Cerebellar cortex (tissue), 1 donor: Measurements from ENCODE around the gene TK2.

Experiments
- DNase-seq: peaks from one replicate; pipeline ENCODE4 v3.0.0-alpha.2; 2015; ENCODE audit warnings: low spot score

The TK2 gene

DNA sequence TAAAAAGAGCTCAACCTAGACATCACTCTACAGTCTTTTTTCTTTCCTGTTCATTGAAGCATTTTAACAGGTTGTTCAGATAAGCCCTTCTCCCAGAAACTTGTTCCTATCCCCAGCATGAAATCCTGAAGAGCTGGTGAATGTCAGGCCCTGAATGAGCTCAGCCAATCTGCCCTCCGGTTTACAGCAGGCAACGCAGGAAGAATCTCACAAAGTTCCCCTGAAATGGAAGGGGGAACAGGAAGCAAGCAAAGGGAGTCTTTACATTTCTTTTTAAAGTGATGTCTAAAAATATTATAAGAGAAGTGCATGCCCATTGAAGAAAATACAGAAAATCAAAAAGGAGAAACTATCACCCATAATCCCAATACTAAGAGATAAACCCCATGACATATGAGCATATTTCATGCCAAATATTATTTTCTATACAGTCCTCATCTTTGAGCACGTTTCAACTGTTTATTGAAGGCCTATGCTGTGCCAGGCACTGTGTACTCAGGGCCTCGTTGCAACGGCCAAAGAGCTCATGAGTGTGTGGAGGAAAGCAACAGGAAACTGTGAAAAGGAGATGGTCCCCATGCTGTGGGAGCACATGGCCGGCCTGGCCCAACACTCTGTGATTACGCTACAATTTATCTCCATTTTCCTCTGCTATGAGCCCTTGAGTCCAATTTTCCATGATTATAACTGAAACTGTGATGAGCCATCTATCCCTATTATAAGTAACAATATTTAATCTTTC lies 5.7 kb downstream of the TK2 start:
- DNase-seq = no peak

DNA sequence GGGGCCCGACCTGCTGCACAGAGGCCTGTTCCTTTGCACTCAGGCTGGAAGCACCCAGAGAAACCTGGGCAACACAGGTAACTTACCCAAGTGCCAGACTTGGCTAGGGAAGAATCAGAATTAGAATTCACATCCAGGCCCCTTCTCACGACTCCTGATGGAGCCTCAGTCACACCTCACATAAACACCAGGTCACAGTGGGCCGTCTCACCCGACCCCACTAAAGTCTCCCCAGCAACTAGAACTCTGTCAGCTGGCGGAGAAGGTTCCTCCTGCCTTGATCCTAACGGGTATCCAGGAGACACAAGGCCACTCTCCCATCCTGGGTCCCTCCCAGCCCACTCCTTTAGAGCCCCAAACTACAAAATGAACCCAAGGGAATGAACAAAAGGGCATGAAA lies 6.4 kb downstream of the TK2 start:
- DNase-seq = no peak

DNA sequence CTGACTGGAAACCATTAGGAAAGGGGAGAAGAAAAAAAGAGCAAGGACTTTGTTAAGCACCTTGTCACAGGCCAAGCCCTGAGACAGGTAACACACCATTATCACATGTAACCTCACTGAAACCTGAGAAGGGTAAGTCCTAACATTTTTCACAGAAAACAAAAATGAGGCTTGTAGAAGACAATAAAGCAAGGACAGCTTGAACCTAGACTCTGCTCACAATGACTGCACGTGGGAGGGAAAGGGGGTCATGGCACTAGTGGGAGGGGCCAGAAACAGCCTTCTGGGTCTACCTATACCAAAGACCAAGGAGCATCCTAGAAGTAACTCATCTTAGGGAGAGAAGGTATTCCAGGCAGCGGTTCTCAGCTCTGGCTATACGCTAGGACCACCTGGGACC lies 7.5 kb downstream of the TK2 start:
- no peak for DNase-seq

DNA sequence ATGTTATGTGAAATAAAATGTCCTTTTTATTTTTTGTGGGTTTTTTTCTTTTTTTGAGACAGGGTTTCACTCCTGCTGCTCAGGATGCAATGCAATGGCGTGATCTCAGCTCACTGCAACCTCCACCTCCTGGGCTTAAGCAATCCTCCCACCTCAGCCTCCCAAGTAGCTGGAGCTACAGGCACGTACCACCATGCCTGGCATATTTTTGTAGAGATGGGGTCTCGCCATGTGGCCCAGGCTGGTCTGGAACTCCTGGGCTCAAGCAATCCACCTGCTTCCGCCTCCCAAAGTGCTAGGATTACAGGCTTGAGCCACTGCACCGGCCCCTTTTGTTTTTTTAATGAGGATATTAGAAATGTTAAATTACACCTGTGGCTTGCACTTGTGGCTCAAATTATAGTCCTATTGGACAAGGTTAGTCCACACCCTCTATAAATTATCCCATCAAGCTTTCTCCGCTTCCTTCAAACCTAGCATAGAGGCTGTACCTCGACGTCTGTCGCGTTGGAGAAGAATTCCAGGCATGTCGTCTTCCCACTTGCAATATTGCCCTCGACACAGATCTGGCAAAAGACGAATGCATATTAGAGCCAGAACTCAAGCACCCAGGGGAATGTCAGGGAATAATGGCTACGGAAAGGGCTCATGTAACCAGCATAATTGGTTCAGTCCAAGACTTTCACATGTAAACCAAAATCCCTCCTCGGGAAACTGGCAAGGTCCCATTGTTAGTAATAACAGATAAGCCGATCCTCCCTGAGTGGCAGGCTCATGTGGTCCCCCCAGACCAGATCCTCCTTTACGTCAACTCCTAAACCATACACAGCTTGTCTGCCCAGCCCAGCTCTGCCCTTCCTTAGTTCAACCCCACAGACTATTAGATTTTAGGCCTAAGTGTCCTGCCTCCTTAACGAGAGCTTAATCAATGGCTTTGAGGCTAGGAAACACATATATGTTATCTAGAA lies 8.2 kb downstream of the TK2 start:
- DNase-seq = no peak

DNA sequence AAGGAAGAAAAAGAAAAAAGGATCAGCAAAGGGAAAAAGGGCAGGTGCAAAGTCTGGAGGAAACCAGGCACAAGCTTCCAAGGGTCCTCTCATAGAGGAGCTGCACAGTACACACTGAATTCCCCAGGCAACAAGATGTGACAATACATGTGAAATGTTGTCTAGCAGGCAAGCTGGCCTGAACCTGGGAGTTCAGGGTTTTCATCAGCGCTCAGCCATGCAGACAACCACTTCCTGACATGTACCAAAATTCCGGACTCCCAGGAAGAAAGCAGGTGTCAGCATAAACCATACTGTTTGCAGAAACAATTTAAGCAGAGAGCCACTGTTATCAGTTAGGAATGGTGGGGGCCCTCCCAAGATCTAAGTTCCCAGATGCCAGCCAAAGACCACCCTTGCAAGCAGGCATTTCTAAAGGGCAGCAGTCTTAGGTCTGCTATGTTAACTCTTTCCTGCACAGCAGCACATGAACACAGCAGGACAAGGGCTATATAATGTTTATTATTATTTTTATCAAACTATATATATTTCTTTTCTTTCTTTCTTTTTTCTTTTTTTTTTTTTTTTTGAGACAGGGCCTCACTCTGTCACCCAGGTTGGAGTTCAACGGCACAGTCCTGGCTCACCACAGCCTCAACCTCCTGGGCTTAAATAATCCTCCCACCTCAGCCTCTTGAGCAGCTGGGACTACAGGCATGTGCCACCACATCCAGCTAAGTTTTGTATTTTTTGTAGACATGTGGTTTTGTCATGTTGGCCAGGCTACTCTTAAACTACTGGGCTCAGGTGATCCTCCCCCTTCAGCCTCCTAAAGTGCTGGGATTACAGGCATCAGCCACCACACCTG lies 10.1 kb downstream of the TK2 start:
- DNase-seq = peak; percentile 76

DNA sequence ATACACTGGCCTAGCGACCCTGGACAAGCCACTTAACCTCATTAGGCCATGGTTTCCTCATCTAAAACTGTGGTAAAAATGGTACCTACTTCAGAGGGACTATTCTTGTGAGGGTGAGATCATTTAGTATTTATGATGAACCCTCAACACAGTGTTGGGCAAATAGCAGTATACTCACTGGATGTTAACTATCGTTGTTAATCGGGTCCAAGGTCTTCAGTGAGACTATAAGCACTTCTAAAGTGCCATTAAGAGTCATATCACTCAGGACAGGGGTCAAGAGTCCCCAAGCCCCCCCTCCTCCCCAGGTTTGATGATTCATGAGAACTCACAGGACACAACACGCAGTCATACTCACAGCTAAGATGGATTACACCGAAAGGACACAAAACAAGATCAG lies 11.0 kb downstream of the TK2 start:
- no peak for DNase-seq

DNA sequence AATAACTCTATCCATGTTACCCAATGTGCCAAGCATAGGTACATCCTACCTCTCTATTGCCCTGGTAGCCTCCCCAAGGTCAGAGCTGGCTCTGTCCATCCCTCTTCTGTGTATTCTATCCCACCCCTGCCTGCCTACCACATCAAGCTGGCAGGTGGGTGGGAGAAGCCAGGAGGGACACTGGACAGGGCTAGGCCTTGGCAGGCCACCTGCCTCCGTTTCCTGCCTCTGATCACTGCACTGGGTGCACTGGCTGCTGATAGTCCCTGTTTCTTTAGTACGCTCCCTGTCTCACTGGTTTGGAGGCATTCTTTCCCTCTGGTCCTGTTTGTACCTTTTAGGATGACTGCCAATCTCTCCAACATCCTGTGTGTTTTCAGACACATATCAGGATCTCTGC lies 12.7 kb downstream of the TK2 start:
- DNase-seq = no peak

DNA sequence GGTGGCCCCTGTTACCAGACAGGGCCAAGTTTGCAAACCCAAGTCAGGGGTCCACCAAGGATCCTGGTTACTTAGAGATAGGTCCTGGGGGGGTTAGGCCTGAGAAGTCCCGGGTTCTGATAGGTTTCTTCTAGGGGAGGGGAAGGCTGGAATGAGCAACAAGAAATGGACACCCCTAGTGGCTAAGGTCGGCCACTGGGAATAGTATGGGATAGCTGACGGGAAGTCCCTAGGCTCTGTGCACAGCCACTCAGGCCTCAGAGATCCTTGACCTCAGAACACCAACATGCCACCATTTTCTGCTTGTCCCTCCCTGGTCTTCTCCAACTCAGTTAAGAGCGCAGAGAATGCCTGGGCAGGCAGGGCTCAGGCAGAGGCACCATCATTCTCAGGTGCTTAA lies 13.4 kb downstream of the TK2 start:
- DNase-seq = no peak

DNA sequence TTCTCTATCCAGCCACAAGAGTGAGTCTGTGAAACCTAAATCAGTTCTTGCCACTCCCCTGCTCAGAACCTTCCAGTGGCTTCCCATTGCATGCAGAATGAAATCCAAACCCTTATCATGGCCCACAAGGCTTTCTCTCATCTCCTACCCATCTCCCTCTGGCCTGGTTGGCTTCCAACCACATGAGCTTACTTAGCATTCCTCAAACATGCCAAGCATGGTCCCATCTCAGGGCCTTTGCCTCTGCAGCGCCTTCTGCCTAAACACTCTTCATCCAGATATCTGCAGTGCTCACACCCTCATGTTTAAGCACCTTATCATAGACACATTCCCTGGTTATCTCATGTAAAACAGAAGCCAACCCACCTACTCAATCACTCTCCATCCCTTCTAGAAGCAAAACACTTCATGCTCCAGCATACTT lies 15.5 kb downstream of the TK2 start:
- DNase-seq = no peak

DNA sequence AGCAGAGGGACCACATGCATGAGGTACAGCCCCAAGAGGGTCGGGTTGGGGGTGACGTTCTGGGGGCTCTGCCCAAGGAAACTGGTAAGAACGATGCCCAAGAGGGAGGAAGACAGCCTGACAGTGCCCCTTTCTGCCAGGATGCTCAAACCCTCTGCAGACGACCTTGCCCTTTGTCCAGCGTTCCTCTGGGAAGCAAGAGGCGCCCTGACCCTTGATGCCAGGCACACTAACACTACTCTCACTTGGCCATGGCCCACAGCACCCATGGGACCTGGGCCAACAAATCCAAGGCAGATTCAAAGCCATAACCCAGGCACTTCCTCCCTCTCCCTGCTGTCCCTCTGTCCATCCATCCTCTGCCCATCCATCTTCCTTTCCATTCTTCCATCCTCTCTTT lies 20.4 kb downstream of the TK2 start:
- DNase-seq = no peak

DNA sequence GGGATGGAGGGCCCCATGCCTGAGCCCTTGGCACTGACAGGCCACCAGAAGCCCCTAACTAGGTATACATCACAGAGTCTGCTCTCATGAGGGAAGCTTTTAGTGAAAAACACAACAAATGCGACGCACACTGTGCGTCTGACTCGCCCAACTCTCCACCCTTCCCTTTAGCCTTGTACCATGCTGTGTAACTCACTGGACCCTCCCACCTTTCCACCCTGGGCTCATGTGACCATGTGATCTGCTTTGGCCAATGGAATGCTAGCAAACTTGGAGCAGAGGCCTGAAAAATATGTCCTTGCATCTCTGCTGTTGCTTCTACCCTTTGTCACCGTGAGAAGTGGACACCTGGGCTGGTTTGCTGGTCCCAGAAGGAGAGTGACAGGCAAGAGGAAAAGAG lies 21.6 kb downstream of the TK2 start:
- no peak for DNase-seq

DNA sequence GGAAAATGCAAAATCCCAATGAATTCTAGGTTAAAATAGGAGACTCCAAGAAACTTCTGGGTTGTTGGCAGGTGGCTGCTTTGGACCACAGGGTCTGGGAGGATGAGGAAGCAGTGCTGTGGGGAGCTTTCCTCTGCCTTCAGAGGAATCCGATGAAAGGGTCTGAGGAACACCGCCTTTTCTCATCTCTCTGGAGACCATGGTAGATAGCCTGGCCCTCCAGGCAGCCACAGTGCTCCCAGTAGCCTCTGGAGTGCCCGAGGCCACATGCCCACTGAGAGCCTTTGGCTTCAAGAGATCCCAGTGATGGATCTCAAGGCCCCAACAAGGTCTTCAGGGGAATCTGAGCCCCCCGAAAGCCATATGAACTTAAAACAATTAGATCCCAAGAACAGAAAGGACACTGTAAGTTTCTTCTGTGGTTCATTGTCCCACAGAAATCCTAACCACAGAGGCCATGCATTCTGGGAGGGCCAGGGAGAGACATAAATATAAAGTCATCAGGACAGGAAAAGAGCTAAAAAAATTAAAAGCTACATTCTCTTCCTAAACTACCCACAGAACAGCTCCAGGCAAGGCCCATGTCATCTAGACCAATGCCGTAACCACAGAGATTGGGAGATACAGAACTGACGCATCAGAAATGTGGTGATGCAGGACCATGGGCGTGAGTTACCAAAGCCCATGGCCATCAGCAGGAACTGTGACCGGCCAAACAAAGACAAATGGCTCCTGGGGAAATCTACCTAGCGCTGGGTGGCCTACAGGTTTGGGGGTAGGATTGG lies 24.3 kb downstream of the TK2 start:
- no peak for DNase-seq

DNA sequence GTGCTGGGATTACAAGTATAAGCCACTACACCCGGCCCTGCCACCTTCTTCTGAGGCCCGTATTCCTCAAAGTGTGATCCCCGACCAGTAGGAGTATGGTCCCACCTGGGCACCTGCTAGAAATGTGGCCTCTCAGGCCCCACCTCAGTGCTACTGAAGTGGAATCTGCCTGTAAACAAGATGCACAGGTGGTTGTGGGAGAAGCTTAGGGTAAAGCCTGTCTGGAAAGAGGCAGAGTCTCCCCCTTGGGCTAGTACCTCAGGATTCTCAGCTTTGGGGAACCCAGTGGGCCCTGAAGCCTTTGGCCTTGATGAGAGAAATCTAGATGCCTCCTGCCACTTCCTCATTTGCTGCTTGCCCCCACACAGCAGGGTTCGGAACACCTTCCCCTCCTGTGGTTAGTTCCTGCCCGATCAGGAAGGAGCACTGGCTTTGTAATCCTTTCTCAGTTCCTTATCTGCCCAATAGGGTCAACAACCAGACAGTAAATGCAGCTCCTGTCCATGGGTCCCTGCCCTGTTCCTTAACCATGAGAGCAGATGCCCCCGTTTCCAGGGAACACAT lies 25.2 kb downstream of the TK2 start:
- no peak for DNase-seq

DNA sequence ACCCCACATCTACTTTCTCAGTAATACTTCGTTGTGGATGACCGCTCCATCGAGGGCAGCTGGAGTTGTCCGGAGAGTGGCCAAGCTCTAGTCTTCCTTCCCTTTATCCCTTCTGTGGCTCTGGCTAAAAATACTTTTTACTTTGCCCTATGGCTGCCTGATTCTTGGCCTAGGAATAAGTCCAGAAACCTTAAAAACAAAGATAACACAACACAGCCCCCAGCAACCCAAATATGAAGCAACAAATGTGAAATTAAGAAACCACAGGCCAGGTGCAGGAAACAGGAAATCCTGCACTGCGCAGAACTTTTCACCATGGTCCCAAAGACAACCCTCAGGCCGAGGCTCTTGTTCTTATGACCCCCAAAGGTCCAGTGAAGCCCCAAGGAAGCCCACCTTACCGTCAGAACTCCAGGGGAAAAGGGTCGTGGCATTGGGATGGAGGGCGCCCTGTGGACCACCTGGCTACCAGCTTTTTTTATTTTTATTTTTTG lies 26.0 kb downstream of the TK2 start:
- DNase-seq = no peak

DNA sequence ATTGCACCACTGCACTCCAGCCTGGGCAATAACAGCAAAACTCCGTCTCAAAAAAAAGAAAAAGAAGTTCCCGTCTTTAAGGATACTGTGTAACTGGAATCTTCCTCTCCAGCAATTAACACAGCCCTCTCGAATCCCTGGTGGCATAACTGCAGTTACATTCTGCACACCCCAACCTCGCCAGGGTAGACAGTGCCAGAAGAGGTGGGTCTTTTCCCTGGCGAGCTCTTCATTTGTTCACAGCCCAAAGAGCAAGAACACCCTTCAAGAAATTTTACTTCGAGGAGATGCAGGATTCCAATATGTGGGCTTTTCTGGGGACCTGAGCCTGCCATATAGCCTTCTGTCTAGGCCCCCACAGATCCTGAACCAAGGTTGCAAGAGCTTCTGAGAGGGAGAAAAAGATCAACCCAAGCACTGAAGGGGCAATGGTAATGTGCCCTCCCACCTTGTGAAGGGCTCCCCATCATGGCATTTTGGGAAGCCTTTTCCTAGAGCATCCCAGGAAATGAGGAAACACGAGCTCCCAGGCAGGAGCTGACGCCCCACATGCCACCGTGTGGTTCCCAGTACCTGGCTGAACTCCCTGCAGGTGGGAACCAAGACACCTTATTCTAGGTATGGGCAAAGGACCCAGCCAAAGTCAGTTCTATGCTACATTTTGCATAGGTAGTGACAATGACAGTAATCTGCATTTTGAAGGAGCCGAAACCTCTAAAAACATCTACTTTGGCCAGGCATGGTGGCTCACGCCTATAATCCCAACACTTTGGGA lies 26.9 kb downstream of the TK2 start:
- DNase-seq = no peak

DNA sequence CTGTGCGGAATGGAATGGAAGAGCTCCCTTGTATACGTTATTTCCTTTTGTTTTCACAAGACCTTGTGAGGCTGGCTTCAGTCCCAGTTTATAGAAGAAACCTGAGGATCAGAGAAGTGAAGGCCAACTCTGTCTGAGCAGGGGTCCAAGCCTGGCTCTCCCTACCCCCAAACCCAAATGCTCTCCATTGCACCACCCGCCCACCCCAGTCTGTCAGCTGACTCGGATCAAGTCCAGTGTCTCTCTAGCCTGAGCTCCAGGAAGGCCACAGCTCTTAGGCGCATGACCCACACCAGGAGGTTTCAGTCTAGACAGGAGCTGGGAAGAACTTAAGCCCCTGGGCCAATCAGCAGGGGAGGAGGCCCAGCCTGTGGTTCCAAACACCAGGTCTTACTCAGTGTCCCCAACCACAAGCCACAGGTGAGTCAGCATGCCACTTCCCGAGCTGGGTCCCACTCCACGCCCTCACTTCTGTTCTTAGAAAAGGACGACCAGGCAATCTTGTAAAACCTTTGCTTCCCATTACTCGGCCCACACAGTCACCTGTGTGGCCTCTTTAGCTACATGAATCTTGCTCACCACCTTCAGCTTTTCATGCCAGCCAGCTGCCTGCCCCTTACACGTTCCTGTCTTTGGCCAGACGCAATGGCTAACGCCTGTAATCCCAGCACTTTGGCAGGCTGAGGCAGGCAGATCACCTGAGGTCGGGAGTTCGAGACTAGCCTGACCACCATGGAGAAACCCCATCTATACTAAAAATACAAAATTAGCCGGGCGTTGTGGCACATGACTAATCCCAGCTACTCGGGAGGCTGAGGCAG lies 27.8 kb downstream of the TK2 start:
- no peak for DNase-seq

DNA sequence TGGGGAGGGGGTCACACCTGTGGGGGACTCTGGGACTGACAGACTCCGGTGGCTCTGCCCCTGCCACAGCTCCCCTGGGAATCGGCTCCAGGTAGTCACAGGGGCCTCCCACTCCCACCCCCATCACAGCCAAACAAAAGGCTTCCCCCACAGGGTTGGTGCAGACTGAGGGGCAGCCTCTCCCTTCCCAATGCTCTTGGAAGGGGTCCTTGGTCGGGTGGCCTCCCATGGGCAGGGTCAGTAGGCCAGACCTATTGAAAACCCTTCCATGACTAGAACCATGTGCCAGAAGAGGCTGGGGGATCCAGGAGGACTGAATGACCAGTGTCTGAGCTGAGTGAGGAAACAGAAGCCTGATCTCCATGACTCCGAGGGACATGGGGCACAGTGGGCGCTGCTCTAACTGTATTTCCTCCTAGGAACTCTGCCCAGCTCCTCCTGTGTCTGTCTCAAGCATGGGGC lies 28.6 kb downstream of the TK2 start:
- no peak for DNase-seq

DNA sequence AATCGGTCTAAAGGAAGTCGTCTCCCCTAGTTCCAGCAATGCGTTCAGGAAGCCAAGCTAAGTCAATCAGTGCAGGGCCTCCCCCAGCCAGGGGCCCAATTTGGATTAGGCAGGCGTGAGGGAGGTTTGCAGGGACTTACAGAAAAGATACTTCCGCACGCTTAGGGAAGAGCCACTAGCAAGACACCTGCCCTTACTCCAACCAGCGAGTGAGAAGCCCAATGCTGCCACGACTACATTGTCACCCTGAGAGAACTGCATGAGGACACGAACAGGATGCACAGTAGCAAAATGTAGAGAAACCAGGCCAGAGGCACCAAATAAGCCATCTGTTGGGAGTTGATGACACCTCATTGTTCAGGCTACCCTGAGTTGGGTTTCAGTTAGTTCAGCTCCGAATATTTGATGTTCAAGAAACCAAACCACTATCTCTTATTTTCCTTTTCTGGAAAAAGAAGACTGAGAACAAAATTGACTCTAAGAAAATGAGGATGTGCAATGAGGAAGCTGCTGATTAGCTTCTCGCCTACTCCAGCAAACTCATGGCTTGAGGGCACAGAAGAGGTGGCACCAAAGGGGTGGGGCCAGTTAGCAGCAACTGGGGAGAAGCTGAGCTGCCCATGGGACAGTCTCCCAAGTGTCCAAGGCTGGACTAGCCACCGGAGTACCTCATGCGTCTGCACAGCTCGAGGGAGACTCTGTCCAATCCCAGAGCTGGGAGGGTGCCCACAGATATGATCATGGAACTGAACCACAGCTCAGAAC lies 29.3 kb downstream of the TK2 start:
- DNase-seq = no peak
